ENCODE data around the gene KIAA1217.

KIAA1217 gene

DNA sequence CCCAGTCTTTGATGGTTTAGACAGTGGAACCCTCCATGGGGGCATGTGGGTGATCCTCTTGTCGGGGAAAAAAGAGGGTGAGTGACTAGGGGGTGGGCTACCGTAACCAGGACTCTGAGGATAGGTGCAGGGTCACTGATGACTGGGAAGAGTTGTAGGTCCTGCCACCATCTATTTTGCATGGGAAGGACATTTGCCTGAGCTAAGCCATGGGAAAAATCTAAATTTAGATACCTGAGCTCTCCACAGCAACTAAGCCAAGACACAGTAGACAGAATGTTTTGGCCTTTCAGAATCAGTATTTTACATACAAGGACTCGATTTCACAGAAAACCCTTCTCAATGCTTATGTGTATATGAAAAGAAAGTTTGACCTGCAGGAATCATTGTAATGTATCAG lies 52.7 kb downstream of the KIAA1217 start:
- Histone ChIP-seq H3K27me3 (ENCODE audit: insufficient read depth, low read length) (no peaks in the 10 kb centered on the region), H3K27ac (ENCODE audit: low read depth, low read length, poor library complexity, severe bottlenecking) (no peak overlapping the region), H3K36me3 (ENCODE audit: insufficient read depth, low read length) (no peaks in the 10 kb centered on the region), H3K4me1 (ENCODE audit: insufficient read depth, low read length, severe bottlenecking) (no peaks in the 10 kb centered on the region), H2AFZ (ENCODE audit: low read length) (no peak overlapping the region), H3K4me2 (ENCODE audit: low read length) (no peak overlapping the region), H3K4me3 (ENCODE audit: low read depth, low read length, poor library complexity, severe bottlenecking) (no peak overlapping the region), H3K9me3 (ENCODE audit: low read length) (no peaks in the 10 kb centered on the region), H4K20me1 (ENCODE audit: insufficient read depth, low read length) (no peaks in the 10 kb centered on the region), H3F3A (ENCODE audit: insufficient read depth, low read length) (no peaks in the 10 kb centered on the region), H3K79me2 (ENCODE audit: insufficient read depth, low read length) (no peaks in the 10 kb centered on the region), H3K9me2 (ENCODE audit: low read depth, low read length) (no peaks in the 10 kb centered on the region), H3K9ac (ENCODE audit: low read length) (no peak overlapping the region)
- TF ChIP-seq CTCF (IDR thresholded peaks at IDR 0.05; ENCODE audit: low read length) = no peak
- TF ChIP-seq EZH2 (IDR thresholded peaks at IDR 0.05; ENCODE audit: borderline replicate concordance, low read length) = no peak

GRCh38 chr10:24262929-24263590 lies 54.1 kb downstream of the KIAA1217 start:
- no peak overlapping the region for H3K27ac ChIP-seq (ENCODE audit: low read depth, low read length, poor library complexity, severe bottlenecking)
- H2AFZ ChIP-seq (ENCODE audit: low read length) = no peak overlapping the region
- H3F3A ChIP-seq (ENCODE audit: insufficient read depth, low read length) = no peaks in the 10 kb centered on the region
- H3K4me2 ChIP-seq (ENCODE audit: low read length) = no peak overlapping the region
- H3K9ac ChIP-seq (ENCODE audit: low read length) = no peak overlapping the region
- no peaks in the 10 kb centered on the region for H3K36me3 ChIP-seq (ENCODE audit: insufficient read depth, low read length)
- no peaks in the 10 kb centered on the region for H3K79me2 ChIP-seq (ENCODE audit: insufficient read depth, low read length)
- H4K20me1 ChIP-seq (ENCODE audit: insufficient read depth, low read length) = no peaks in the 10 kb centered on the region
- TF ChIP-seq CTCF (IDR thresholded peaks at IDR 0.05; ENCODE audit: low read length) = no peak
- no peak for TF ChIP-seq EZH2 (IDR thresholded peaks at IDR 0.05; ENCODE audit: borderline replicate concordance, low read length)
- no peaks in the 10 kb centered on the region for H3K27me3 ChIP-seq (ENCODE audit: insufficient read depth, low read length)
- H3K4me1 ChIP-seq (ENCODE audit: insufficient read depth, low read length, severe bottlenecking) = no peaks in the 10 kb centered on the region
- no peaks in the 10 kb centered on the region for H3K9me3 ChIP-seq (ENCODE audit: low read length)
- H3K9me2 ChIP-seq (ENCODE audit: low read depth, low read length) = no peaks in the 10 kb centered on the region
- H3K4me3 ChIP-seq (ENCODE audit: low read depth, low read length, poor library complexity, severe bottlenecking) = no peak overlapping the region

DNA sequence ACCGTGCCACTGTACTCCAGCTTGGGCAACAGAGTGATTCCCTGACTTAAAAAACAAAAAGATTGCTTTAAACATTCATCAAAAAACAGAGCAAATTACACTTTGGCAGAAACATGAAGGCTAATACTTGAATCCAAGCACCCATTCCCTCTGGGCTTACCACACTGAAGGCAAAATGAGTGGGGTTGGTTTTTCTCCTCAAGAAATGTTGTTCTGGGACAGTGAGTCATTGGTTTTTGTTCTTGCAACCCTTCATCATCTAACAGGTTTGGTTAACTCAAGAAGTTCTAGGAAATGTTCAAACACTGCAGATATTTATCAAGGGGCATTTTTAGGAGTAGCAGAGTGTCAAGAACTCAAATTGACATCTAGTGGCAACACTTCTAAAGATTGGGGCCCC lies 60.5 kb downstream of the KIAA1217 start:
- Histone ChIP-seq H2AFZ (ENCODE audit: low read length) (no peak overlapping the region), H3K36me3 (ENCODE audit: insufficient read depth, low read length) (no peaks in the 10 kb centered on the region), H3K4me1 (ENCODE audit: insufficient read depth, low read length, severe bottlenecking) (no peaks in the 10 kb centered on the region), H3K4me2 (ENCODE audit: low read length) (no peak overlapping the region), H3K9ac (ENCODE audit: low read length) (no peak overlapping the region), H3K27ac (ENCODE audit: low read depth, low read length, poor library complexity, severe bottlenecking) (no peak overlapping the region), H3K9me2 (ENCODE audit: low read depth, low read length) (no peaks in the 10 kb centered on the region), H3K27me3 (ENCODE audit: insufficient read depth, low read length) (no peaks in the 10 kb centered on the region), H4K20me1 (ENCODE audit: insufficient read depth, low read length) (no peaks in the 10 kb centered on the region), H3K4me3 (ENCODE audit: low read depth, low read length, poor library complexity, severe bottlenecking) (no peak overlapping the region), H3K79me2 (ENCODE audit: insufficient read depth, low read length) (no peaks in the 10 kb centered on the region), H3F3A (ENCODE audit: insufficient read depth, low read length) (no peaks in the 10 kb centered on the region), H3K9me3 (ENCODE audit: low read length) (no peaks in the 10 kb centered on the region)
- TF ChIP-seq EZH2 (IDR thresholded peaks at IDR 0.05; ENCODE audit: borderline replicate concordance, low read length) (no peak), CTCF (IDR thresholded peaks at IDR 0.05; ENCODE audit: low read length) (no peak)
